KMS-11 (cell line): ENCODE data around the gene ITM2C.

Experiments used
- H2AFZ ChIP-seq: fragments of 200-600 bp; sonication (generic); 2 replicates; pipeline ENCODE4 v1.6.1; 2016; ENCODE audit warnings: antibody characterized with exemption, mixed run types, low read depth
- H3K27ac ChIP-seq: fragments of 200-600 bp; sonication (generic); 2 replicates; pipeline ENCODE4 v1.6.1; 2016; ENCODE audit warnings: mild to moderate bottlenecking, mixed run types
- H3K27me3 ChIP-seq: fragments of 200-600 bp; sonication (generic); 2 replicates; pipeline ENCODE4 v1.6.1; 2017; ENCODE audit warnings: mild to moderate bottlenecking, low read depth, mixed run types, moderate library complexity; ENCODE audit not compliant: insufficient read depth
- H3K36me3 ChIP-seq: fragments of 200-600 bp; sonication (generic); 2 replicates; pipeline ENCODE4 v1.6.1; 2017; ENCODE audit warnings: mild to moderate bottlenecking, mixed run types; ENCODE audit not compliant: insufficient read depth
- H3K4me1 ChIP-seq: fragments of 200-600 bp; sonication (generic); 2 replicates; pipeline ENCODE4 v1.6.1; 2016; ENCODE audit warnings: mild to moderate bottlenecking, low read depth, mixed run types; ENCODE audit not compliant: poor library complexity, severe bottlenecking
- H3K4me2 ChIP-seq: fragments of 200-600 bp; sonication (generic); 2 replicates; pipeline ENCODE4 v1.7.0; 2016; ENCODE audit warnings: mild to moderate bottlenecking, mixed run types
- H3K4me3 ChIP-seq: fragments of 200-600 bp; sonication (generic); IDR thresholded peaks from 2 replicates; pipeline ENCODE4 v1.6.1; 2017; ENCODE audit warnings: low read depth, low read length, mixed read lengths; ENCODE audit not compliant: insufficient read depth
- H3K79me2 ChIP-seq: fragments of 200-600 bp; sonication (generic); 2 replicates; pipeline ENCODE4 v1.6.1; 2016; ENCODE audit warnings: low read depth, mixed run types; ENCODE audit not compliant: insufficient read depth
- H3K9ac ChIP-seq: fragments of 200-600 bp; sonication (generic); 2 replicates; pipeline ENCODE4 v1.6.1; 2016; ENCODE audit warnings: mild to moderate bottlenecking, mixed run types
- H4K20me1 ChIP-seq: fragments of 200-600 bp; sonication (generic); 2 replicates; pipeline ENCODE4 v1.6.1; 2016; ENCODE audit warnings: mild to moderate bottlenecking, mixed run types; ENCODE audit not compliant: insufficient read depth
- CTCF ChIP-seq: fragments of 200-600 bp; sonication (generic); conservative IDR thresholded peaks from 2 replicates; pipeline ENCODE4 v1.6.1; 2017; ENCODE audit warnings: low read depth, mild to moderate bottlenecking, antibody characterized with exemption, low read length, moderate library complexity, mixed read lengths

Gene ITM2C

GRCh38 chr2:230919681-230920080 lies 54.9 kb downstream of the ITM2C start:
- no peak overlapping the region for H3K4me3 ChIP-seq
- peaks cover 95% of the 10 kb centered on the region for H3K4me1 ChIP-seq
- H3K27me3 ChIP-seq, result no peaks in the 10 kb centered on the region
- no peaks in the 10 kb centered on the region for H4K20me1 ChIP-seq
- H3K9ac ChIP-seq, result peak overlapping the region; percentile 9; the same call in 1 of the 2 replicates
- H3K4me2 ChIP-seq, result peak overlapping the region; percentile 80
- H2AFZ ChIP-seq, result no peak overlapping the region
- no peak for TF ChIP-seq CTCF
- H3K36me3 ChIP-seq, result no peaks in the 10 kb centered on the region
- no peaks in the 10 kb centered on the region; the same call in 1 of the 2 replicates for H3K79me2 ChIP-seq
- H3K27ac ChIP-seq, result peak overlapping the region; percentile 99

GRCh38 chr2:230920167-230920566 lies 55.4 kb downstream of the ITM2C start:
- H3K9ac ChIP-seq, result peak overlapping the region; percentile 9; the same call in 1 of the 2 replicates
- no peaks in the 10 kb centered on the region; the same call in 1 of the 2 replicates for H3K79me2 ChIP-seq
- H2AFZ ChIP-seq, result peak overlapping the region; percentile 21; the same call in 1 of the 2 replicates
- H3K4me2 ChIP-seq, result peak overlapping the region; percentile 80
- no peak for TF ChIP-seq CTCF
- H3K27me3 ChIP-seq, result no peaks in the 10 kb centered on the region
- peak overlapping the region; percentile 26 for H3K4me3 ChIP-seq
- H4K20me1 ChIP-seq, result no peaks in the 10 kb centered on the region
- peak overlapping the region; percentile 99 for H3K27ac ChIP-seq
- H3K4me1 ChIP-seq, result peaks cover 99% of the 10 kb centered on the region
- H3K36me3 ChIP-seq, result no peaks in the 10 kb centered on the region

GRCh38 chr2:230921806-230922595 lies 57.3 kb downstream of the ITM2C start:
- H3K27ac ChIP-seq, result peak overlapping the region; percentile 99; the same call in 1 of the 2 replicates
- no peak for TF ChIP-seq CTCF
- H3K79me2 ChIP-seq, result no peaks in the 10 kb centered on the region; the same call in 1 of the 2 replicates

GRCh38 chr2:230922951-230923717 lies 58.4 kb downstream of the ITM2C start:
- Histone ChIP-seq H3K4me3 (no peak overlapping the region), H3K27ac (peak overlapping the region; percentile 99), H2AFZ (no peak overlapping the region), H3K4me2 (peak overlapping the region; percentile 80), H3K79me2 (no peaks in the 10 kb centered on the region; the same call in 1 of the 2 replicates), H3K36me3 (no peaks in the 10 kb centered on the region), H4K20me1 (no peaks in the 10 kb centered on the region), H3K27me3 (no peaks in the 10 kb centered on the region), H3K4me1 (peaks cover 100% of the 10 kb centered on the region), H3K9ac (peak overlapping the region; percentile 2; the same call in 1 of the 2 replicates)
- no peak for TF ChIP-seq CTCF

More at GRCh38 chr2:230921806-230922595, 57.3 kb downstream of the ITM2C start:
- Histone ChIP-seq H4K20me1 (no peaks in the 10 kb centered on the region), H3K36me3 (no peaks in the 10 kb centered on the region), H3K4me2 (peak overlapping the region; percentile 80; the same call in 1 of the 2 replicates), H3K27me3 (no peaks in the 10 kb centered on the region), H3K4me1 (peaks cover 100% of the 10 kb centered on the region), H3K4me3 (no peak overlapping the region), H2AFZ (no peak overlapping the region), H3K9ac (no peak overlapping the region)
